HG02840 (cell line): ENCODE measurements around the gene NOS3.
"Not testable (repeated sequence)": the region's sequence is repeated elsewhere in the genome, so short reads cannot be mapped to it uniquely, and the experiment has no call there.

Experiments used
- ATAC-seq: cut with Tn5 transposase; IDR thresholded peaks from one replicate; pipeline ENCODE4 v1.9.1; 2021; ENCODE audit warnings: mild to moderate bottlenecking, moderate library complexity, moderate number of reproducible peaks; ENCODE audit not compliant: unreplicated experiment, low FRiP score

The NOS3 gene

GRCh38 chr7:151031011-151031410, 40.2 kb downstream of the NOS3 start:
- no peak for ATAC-seq

GRCh38 chr7:151032936-151033863, 42.4 kb downstream of the NOS3 start:
- no peak for ATAC-seq

GRCh38 chr7:151033864-151034249, 43.0 kb downstream of the NOS3 start:
- no peak for ATAC-seq

GRCh38 chr7:151034312-151035025, 43.7 kb downstream of the NOS3 start:
- ATAC-seq: no peak

- no peak for ATAC-seq
These were observed 44.4 kb downstream of the NOS3 start for GRCh38 chr7:151035026-151035717.

GRCh38 chr7:151035902-151036301, 45.1 kb downstream of the NOS3 start:
- no peak for ATAC-seq

GRCh38 chr7:151038951-151039849, 48.4 kb downstream of the NOS3 start:
- no peak for ATAC-seq

GRCh38 chr7:151039850-151040548, 49.2 kb downstream of the NOS3 start:
- no peak for ATAC-seq

GRCh38 chr7:151040616-151041375, 50.0 kb downstream of the NOS3 start:
- ATAC-seq: no peak

GRCh38 chr7:151043449-151043848, 52.6 kb downstream of the NOS3 start:
- ATAC-seq: not testable (repeated sequence)

GRCh38 chr7:151043959-151044358, 53.1 kb downstream of the NOS3 start:
- ATAC-seq: no peak

GRCh38 chr7:151045262-151045661, 54.4 kb downstream of the NOS3 start:
- no peak for ATAC-seq

GRCh38 chr7:151045967-151046366, 55.1 kb downstream of the NOS3 start:
- no peak for ATAC-seq

GRCh38 chr7:151046603-151047573, 56.1 kb downstream of the NOS3 start:
- ATAC-seq: no peak

GRCh38 chr7:151047976-151048815, 57.4 kb downstream of the NOS3 start, which contains the start of gene ASIC3:
Gene ASIC3 (plus strand): TSS chr7:151048531. CDS start chr7:151048886, 355 bp downstream.
- no peak for ATAC-seq

GRCh38 chr7:151048911-151049463, 58.2 kb downstream of the NOS3 start:
- ATAC-seq: no peak
